Omental fat pad (tissue), 4 donors: ENCODE data around the gene AMY1B. TPM values are rescaled to one million over a fixed set of nuclear protein-coding genes. Genes with fewer than 3 reads are reported as not detected.
"Not testable (repeated sequence)": the region's sequence is repeated elsewhere in the genome, so short reads cannot be mapped to it uniquely, and the experiment has no call there.

Experiments
- ATAC-seq: fragments of 150-250 bp; one replicate; pipeline ENCODE4 v1.9.1; 2016; ENCODE audit warnings: mild to moderate bottlenecking, moderate library complexity; ENCODE audit not compliant: low FRiP score
- DNase-seq: peaks from one replicate; pipeline ENCODE4 v3.0.0-alpha.2; 2019; ENCODE audit warnings: low spot score
- total RNA-seq, 4 donors: library from RNA; depleted of rRNA; stranded (reverse); fragments of >200 nt; gene quantifications; one replicate each; pipeline ENCODE4 v1.1.0, GENCODE V29; 2016

AMY1B gene
- total RNA-seq, result not detected

DNA sequence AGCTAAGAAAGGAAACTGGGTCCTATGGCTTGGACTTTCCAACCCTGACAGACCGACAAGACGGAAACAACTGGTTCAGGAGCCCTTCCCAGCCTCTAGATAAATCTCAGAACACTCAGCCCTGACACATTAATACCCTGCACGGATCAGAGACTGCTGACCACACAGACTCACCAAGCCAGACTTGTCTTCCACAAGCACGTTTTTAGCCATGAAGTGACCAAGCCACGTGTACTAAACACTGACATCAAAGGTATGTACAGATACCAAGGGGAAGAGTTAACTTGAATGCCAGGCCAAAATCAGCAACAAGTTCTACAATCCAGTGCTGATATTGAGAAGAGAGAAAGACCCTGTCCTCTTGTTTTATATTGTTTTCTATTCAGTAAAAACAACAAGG, at the start of gene AMY1B:
Gene AMY1B, minus strand, starts transcription at position 101 of the 400 bp plus-strand sequence. CDS start 571 bp downstream, outside the sequence.
- ATAC-seq, DNase-seq: not testable (repeated sequence)

DNA sequence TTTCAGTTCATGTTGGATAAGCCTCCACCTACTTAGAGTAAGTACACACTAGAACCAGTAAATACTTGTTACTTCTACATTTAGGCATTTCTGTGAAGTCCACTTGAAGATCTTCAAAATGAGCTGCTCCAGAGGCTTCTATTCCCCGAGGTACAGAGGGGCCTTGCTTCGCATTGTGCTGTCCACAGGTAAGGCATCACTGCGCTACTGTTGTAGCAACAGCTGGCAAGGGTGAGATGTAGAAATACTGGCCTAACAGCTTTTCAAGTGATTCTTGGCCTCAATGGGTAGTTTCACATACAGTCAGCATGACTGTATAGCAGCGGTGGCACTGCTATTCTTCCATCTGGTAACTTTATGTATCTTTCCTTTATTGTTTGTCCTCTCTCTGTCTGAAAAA, 49.0 kb upstream of the AMY1B start:
- DNase-seq, ATAC-seq: not testable (repeated sequence)

DNA sequence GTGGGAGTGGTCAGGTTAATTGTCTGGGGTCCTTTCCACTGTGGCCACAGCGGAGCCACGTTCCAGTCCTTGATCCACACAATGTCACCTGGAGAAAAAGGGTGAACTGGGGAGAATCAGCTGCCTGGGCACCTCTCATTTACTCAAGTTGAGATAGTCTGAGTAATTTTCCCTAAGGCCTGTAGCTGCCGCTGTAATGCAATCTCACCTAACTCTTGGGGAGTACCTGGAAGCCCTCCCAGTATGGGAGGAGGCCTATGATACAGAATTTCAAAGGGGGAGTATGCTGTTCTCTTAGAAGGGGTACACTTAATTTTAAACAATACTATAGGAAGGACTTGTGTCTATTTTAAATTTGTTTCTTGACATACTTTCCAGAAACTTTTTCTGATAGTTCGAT, 48.4 kb upstream of the AMY1B start:
- DNase-seq, result not testable (repeated sequence)
- peak; percentile 25 for ATAC-seq

DNA sequence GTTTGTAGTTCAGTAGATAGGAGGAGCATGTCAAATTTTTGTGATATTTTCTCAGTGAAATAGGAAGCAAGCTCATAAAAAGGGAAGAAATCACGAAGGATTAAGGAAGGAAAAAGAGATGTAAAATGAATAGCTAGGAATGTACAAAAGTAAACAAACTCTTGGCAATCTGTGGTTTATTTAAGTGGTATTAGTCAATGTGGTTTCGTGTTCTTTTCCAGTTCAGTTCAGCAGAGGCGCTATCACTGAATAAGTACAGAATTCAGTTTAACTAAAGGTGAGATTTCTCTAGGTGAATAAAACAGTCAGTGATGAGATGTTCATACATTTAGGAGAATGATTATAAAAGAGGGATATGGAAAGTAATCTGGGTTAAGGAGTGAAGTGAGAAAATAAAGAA, 42.0 kb upstream of the AMY1B start:
- not testable (repeated sequence) for ATAC-seq, DNase-seq

DNA sequence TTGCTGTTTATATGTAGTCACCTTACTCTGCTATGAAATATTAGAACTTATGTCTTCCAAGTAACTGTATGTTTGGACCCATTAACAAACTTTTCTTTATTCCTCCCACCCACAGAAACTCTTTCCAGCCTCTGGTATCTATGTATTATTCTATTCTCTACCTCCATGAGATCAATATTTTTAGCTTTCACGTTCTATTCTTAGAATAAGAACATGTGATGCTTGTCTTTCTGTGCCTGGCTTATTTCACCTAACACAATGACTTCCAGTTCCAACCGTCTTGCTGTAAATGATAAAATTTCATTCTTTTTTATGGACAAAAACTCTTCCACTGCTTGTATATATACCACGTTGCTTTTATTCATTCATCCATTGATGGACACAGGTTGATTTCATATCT, 39.3 kb upstream of the AMY1B start:
- not testable (repeated sequence) for DNase-seq, ATAC-seq

DNA sequence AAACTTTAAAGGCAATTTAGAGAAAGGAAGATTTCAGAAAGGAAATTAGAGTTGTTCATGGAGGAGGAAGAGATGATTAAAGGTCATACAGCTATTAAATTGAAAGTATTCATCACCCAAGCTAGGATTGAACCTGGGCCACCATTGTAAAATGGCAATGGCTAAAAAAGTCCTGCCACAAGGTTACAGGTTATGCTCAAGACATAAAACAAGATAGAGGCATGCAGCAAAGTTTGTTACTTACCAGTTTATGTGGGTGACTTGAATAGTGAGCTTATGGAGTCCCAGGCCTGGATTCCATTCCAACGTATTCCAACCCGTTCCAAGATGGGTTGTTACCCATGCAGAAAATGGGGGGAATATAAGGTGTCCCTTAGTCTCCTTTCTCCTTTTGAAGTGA, 25.5 kb upstream of the AMY1B start:
- ATAC-seq, DNase-seq: not testable (repeated sequence)

DNA sequence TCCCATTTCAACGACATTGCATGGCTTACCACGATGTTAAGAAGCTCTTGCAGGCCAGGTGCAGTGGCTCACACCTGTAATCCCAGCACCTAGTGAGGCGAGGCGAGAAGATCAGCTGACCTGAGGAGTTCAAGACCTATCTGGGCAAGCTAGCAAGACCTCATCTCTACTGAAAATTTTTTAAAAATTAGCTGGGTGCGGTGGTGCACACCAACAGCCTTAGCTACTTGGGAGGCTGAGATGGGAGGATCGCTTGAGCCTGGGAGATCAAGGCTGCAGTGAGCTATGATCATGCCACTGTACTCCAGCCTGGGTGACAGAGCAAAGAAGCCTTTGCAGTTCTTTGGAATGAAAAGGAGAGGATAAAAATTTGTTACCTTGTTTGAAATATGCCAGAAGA, 21.4 kb upstream of the AMY1B start:
- not testable (repeated sequence) for DNase-seq, ATAC-seq

DNA sequence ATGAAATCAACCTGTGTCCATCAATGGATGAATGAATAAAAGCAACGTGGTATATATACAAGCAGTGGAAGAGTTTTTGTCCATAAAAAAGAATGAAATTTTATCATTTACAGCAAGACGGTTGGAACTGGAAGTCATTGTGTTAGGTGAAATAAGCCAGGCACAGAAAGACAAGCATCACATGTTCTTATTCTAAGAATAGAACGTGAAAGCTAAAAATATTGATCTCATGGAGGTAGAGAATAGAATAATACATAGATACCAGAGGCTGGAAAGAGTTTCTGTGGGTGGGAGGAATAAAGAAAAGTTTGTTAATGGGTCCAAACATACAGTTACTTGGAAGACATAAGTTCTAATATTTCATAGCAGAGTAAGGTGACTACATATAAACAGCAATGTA, 14.4 kb upstream of the AMY1B start:
- not testable (repeated sequence) for ATAC-seq

DNA sequence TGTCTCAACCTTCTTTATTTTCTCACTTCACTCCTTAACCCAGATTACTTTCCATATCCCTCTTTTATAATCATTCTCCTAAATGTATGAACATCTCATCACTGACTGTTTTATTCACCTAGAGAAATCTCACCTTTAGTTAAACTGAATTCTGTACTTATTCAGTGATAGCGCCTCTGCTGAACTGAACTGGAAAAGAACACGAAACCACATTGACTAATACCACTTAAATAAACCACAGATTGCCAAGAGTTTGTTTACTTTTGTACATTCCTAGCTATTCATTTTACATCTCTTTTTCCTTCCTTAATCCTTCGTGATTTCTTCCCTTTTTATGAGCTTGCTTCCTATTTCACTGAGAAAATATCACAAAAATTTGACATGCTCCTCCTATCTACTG, 11.7 kb upstream of the AMY1B start:
- DNase-seq, ATAC-seq: not testable (repeated sequence)

More for the DNA sequence above, 14.4 kb upstream of the AMY1B start:
- not testable (repeated sequence) for DNase-seq

DNA sequence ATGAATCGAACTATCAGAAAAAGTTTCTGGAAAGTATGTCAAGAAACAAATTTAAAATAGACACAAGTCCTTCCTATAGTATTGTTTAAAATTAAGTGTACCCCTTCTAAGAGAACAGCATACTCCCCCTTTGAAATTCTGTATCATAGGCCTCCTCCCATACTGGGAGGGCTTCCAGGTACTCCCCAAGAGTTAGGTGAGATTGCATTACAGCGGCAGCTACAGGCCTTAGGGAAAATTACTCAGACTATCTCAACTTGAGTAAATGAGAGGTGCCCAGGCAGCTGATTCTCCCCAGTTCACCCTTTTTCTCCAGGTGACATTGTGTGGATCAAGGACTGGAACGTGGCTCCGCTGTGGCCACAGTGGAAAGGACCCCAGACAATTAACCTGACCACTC, 5.2 kb upstream of the AMY1B start:
- DNase-seq, ATAC-seq: not testable (repeated sequence)

DNA sequence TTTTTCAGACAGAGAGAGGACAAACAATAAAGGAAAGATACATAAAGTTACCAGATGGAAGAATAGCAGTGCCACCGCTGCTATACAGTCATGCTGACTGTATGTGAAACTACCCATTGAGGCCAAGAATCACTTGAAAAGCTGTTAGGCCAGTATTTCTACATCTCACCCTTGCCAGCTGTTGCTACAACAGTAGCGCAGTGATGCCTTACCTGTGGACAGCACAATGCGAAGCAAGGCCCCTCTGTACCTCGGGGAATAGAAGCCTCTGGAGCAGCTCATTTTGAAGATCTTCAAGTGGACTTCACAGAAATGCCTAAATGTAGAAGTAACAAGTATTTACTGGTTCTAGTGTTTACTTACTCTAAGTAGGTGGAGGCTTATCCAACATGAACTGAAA, 4.7 kb upstream of the AMY1B start:
- DNase-seq, ATAC-seq: not testable (repeated sequence)

DNA sequence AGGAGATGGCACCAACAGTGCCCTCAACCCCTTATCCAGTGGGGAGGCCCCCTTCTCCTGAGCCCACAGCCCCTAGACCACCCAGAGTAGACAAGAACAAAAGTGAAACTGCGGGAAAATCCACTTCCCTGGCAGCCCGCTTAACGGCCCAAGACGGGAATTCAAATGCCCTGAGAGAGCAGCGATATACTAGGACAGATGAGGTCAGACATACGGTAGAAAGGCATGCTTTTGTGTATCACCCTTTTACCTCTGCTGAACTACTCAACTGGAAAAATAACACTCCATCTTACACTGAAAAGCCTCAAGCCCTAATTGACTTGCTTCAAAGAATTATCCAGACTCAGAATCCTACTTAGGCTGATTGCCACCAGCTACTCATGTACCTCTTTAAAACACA, 1.4 kb upstream of the AMY1B start:
- not testable (repeated sequence) for ATAC-seq, DNase-seq

DNA sequence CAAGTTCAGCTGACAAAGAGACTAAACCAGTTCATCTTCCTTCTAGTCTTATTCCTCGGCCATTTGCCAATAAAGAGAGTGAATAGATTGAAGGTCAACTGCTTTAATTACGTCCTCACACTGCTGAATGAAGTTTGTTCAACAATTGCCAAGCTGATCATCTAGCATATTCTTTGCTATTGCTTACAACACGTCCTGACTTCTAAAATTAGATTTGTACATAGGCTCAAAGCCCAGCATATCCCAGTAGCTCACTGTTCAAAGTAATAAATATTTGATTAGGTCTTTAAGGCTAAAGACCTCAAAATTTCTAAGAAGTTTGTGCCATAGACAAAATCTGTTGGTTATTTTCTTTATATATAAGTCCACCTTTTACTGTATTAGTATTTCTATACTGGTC, 19.7 kb downstream of the AMY1B start:
- not testable (repeated sequence) for ATAC-seq, DNase-seq

DNA sequence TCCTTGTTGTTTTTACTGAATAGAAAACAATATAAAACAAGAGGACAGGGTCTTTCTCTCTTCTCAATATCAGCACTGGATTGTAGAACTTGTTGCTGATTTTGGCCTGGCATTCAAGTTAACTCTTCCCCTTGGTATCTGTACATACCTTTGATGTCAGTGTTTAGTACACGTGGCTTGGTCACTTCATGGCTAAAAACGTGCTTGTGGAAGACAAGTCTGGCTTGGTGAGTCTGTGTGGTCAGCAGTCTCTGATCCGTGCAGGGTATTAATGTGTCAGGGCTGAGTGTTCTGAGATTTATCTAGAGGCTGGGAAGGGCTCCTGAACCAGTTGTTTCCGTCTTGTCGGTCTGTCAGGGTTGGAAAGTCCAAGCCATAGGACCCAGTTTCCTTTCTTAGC, 40.5 kb downstream of the AMY1B start, which contains the start of gene AMY1A:
Gene AMY1A, plus strand, starts transcription at position 301 of the 400 bp plus-strand sequence. CDS start 571 bp downstream, outside the sequence.
- DNase-seq, ATAC-seq: not testable (repeated sequence)

DNA sequence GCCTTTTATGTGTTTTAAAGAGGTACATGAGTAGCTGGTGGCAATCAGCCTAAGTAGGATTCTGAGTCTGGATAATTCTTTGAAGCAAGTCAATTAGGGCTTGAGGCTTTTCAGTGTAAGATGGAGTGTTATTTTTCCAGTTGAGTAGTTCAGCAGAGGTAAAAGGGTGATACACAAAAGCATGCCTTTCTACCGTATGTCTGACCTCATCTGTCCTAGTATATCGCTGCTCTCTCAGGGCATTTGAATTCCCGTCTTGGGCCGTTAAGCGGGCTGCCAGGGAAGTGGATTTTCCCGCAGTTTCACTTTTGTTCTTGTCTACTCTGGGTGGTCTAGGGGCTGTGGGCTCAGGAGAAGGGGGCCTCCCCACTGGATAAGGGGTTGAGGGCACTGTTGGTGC, 41.9 kb downstream of the AMY1B start:
- not testable (repeated sequence) for DNase-seq, ATAC-seq

DNA sequence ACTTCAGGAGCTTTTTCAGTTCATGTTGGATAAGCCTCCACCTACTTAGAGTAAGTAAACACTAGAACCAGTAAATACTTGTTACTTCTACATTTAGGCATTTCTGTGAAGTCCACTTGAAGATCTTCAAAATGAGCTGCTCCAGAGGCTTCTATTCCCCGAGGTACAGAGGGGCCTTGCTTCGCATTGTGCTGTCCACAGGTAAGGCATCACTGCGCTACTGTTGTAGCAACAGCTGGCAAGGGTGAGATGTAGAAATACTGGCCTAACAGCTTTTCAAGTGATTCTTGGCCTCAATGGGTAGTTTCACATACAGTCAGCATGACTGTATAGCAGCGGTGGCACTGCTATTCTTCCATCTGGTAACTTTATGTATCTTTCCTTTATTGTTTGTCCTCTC, 45.1 kb downstream of the AMY1B start:
- not testable (repeated sequence) for ATAC-seq, DNase-seq

DNA sequence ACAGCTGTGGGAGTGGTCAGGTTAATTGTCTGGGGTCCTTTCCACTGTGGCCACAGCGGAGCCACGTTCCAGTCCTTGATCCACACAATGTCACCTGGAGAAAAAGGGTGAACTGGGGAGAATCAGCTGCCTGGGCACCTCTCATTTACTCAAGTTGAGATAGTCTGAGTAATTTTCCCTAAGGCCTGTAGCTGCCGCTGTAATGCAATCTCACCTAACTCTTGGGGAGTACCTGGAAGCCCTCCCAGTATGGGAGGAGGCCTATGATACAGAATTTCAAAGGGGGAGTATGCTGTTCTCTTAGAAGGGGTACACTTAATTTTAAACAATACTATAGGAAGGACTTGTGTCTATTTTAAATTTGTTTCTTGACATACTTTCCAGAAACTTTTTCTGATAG, 45.7 kb downstream of the AMY1B start:
- DNase-seq, ATAC-seq: not testable (repeated sequence)

DNA sequence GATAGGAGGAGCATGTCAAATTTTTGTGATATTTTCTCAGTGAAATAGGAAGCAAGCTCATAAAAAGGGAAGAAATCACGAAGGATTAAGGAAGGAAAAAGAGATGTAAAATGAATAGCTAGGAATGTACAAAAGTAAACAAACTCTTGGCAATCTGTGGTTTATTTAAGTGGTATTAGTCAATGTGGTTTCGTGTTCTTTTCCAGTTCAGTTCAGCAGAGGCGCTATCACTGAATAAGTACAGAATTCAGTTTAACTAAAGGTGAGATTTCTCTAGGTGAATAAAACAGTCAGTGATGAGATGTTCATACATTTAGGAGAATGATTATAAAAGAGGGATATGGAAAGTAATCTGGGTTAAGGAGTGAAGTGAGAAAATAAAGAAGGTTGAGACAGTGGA, 52.1 kb downstream of the AMY1B start:
- DNase-seq, ATAC-seq: not testable (repeated sequence)

DNA sequence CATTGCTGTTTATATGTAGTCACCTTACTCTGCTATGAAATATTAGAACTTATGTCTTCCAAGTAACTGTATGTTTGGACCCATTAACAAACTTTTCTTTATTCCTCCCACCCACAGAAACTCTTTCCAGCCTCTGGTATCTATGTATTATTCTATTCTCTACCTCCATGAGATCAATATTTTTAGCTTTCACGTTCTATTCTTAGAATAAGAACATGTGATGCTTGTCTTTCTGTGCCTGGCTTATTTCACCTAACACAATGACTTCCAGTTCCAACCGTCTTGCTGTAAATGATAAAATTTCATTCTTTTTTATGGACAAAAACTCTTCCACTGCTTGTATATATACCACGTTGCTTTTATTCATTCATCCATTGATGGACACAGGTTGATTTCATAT, 54.8 kb downstream of the AMY1B start:
- ATAC-seq, result not testable (repeated sequence)

More for the DNA sequence above, 54.8 kb downstream of the AMY1B start:
- not testable (repeated sequence) for DNase-seq
